Muscle of leg (tissue), 16 donors: Measurements from ENCODE around the gene GJA1. TPM values are rescaled to one million over a fixed set of nuclear protein-coding genes. Genes with fewer than 3 reads are reported as not detected.
"Not testable (repeated sequence)": the region's sequence is repeated elsewhere in the genome, so short reads cannot be mapped to it uniquely, and the experiment has no call there.

Experiments used
- DNase-seq: peaks from one replicate; pipeline ENCODE4 v3.0.0; 2013
- H3K27ac ChIP-seq: one replicate; pipeline ENCODE4 v1.5.1; 2013; ENCODE audit warnings: mild to moderate bottlenecking, low read length, control low read depth
- H3K27me3 ChIP-seq: one replicate; pipeline ENCODE4 v1.6.1; 2013; ENCODE audit warnings: low read length; ENCODE audit not compliant: control insufficient read depth, insufficient read depth
- H3K36me3 ChIP-seq: one replicate; pipeline ENCODE4 v1.6.1; 2013; ENCODE audit warnings: low read length; ENCODE audit not compliant: control insufficient read depth, insufficient read depth
- H3K4me1 ChIP-seq: one replicate; pipeline ENCODE4 v1.6.1; 2013; ENCODE audit warnings: low read length; ENCODE audit not compliant: control insufficient read depth, insufficient read depth
- H3K4me3 ChIP-seq: one replicate; pipeline ENCODE4 v1.5.1; 2013; ENCODE audit warnings: low read length, control low read depth
- H3K9me3 ChIP-seq: replicated peaks from 2 replicates; pipeline ENCODE4 v1.6.1; 2013; ENCODE audit warnings: low read depth, low read length; ENCODE audit not compliant: control insufficient read depth
- WGBS: methylation state at CpG from one replicate; pipeline ENCODE4 v1.1.5; 2013; ENCODE audit warnings: missing lambda C conversion rate; ENCODE audit not compliant: insufficient coverage; 5-methylcytosine and 5-hydroxymethylcytosine counted together
- long read RNA-seq, 11 donors: transcript quantifications; one replicate each; lab custom pipeline, GENCODE V29; 2026
- polyA plus RNA-seq, 8 donors: library from polyadenylated mRNA; unstranded; fragments of 120-200 nt; gene quantifications; one replicate each; pipeline versions ENCODE4 v1.2.1 to v1.2.3, GENCODE V29; 2013; ENCODE audit warnings: inconsistent platforms in 1 of 8, low replicate concordance in 1 of 8; ENCODE audit not compliant: insufficient read length in 8 of 8, insufficient read depth in 1 of 8
- total RNA-seq: library from RNA; stranded (reverse); fragments of 120-200 nt; gene quantifications from one replicate; pipeline ENCODE4 v1.2.4, GENCODE V29; 2013

The GJA1 gene
- total RNA-seq (55.9 TPM), polyA plus RNA-seq (100 to 1,000 TPM in 2 of 8 donors, 10 to 100 TPM in 6; 40.4 to 126 (median 66.4) TPM)
- long read RNA-seq, donor 1, transcript GJA1-204 (2 exons, 3,152 nt), result major isoform, 9 of 9 reads
- long read RNA-seq, donor 1, partial matches to known transcripts, result 0 of 9 reads
- long read RNA-seq, donor 1, other reads (novel, unspliced or antisense), result 0 of 9 reads
- long read RNA-seq, donor 2, partial matches to known transcripts, result 0 of 3 reads
- long read RNA-seq, donor 2, other reads (novel, unspliced or antisense), result 0 of 3 reads
- long read RNA-seq, donor 3, partial matches to known transcripts, result 0 of 4 reads
- long read RNA-seq, donor 3, other reads (novel, unspliced or antisense), result 0 of 4 reads
- long read RNA-seq, donor 4, transcript GJA1-204 (2 exons, 3,152 nt), result major isoform, 8 of 8 reads
- long read RNA-seq, donor 4, partial matches to known transcripts, result 0 of 8 reads
- long read RNA-seq, donor 4, other reads (novel, unspliced or antisense), result 0 of 8 reads
- long read RNA-seq, donor 5, transcript GJA1-204 (2 exons, 3,152 nt), result major isoform, 27 of 27 reads
- long read RNA-seq, donor 5, partial matches to known transcripts, result 0 of 27 reads
- long read RNA-seq, donor 5, other reads (novel, unspliced or antisense), result 0 of 27 reads
- long read RNA-seq, donor 6, transcript GJA1-204 (2 exons, 3,152 nt), result major isoform, 15 of 15 reads
- long read RNA-seq, donor 6, partial matches to known transcripts, result 0 of 15 reads
- long read RNA-seq, donor 6, other reads (novel, unspliced or antisense), result 0 of 15 reads
- long read RNA-seq, donor 7, transcript GJA1-204 (2 exons, 3,152 nt), result major isoform, 18 of 18 reads
- long read RNA-seq, donor 7, partial matches to known transcripts, result 0 of 18 reads
- long read RNA-seq, donor 7, other reads (novel, unspliced or antisense), result 0 of 18 reads
- long read RNA-seq, donor 8, transcript GJA1-204 (2 exons, 3,152 nt), result major isoform, 16 of 16 reads
- long read RNA-seq, donor 8, partial matches to known transcripts, result 0 of 16 reads
- long read RNA-seq, donor 8, other reads (novel, unspliced or antisense), result 0 of 16 reads
- long read RNA-seq, donor 9, transcript GJA1-204 (2 exons, 3,152 nt), result major isoform, 9 of 9 reads
- long read RNA-seq, donor 9, partial matches to known transcripts, result 0 of 9 reads
- long read RNA-seq, donor 9, other reads (novel, unspliced or antisense), result 0 of 9 reads
- long read RNA-seq, donor 10, transcript GJA1-204 (2 exons, 3,152 nt), result major isoform, 12 of 12 reads
- long read RNA-seq, donor 10, partial matches to known transcripts, result 0 of 12 reads
- long read RNA-seq, donor 10, other reads (novel, unspliced or antisense), result 0 of 12 reads
- long read RNA-seq, donor 11, transcript GJA1-204 (2 exons, 3,152 nt), result major isoform, 14 of 60 reads
- long read RNA-seq, donor 11, partial matches to known transcripts, result 46 of 60 reads
- long read RNA-seq, donor 11, other reads (novel, unspliced or antisense), result 0 of 60 reads

DNA sequence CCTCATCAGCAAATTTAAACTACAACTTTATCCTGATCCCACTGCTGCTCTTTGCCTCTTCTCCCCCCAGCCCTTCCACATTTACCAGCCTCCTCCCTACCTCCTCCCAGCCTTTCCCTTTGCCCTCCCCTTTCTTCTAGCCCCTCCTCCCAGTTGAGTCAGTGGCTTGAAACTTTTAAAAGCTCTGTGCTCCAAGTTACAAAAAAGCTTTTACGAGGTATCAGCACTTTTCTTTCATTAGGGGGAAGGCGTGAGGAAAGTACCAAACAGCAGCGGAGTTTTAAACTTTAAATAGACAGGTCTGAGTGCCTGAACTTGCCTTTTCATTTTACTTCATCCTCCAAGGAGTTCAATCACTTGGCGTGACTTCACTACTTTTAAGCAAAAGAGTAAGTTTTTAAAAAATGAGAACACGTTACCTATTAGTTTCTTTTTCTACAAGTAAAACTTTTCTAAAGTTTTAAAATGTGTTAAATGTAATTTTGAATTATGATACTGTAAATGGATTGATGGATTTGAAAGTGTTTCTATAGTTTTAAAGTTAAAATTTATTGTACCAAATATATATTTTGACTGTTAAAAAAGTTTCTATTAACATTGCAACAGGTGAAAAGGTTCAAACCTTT, at the start of gene GJA1:
Gene GJA1, plus strand, starts transcription at position 203 of the 626 bp plus-strand sequence. CDS start 11,202 bp downstream, outside the sequence.
- H3K4me3 ChIP-seq, result peak within 1 kb of the TSS; percentile 72
- WGBS, result no CpG with 5 or more reads among the region's 5 CpGs
- no peaks in the 10 kb centered on the region for H3K9me3 ChIP-seq
- no peaks in the 10 kb centered on the region for H3K4me1 ChIP-seq
- H3K27ac ChIP-seq, result peak within 1 kb of the TSS; percentile 82
- peak; percentile 97 for DNase-seq
- no peaks in the 10 kb centered on the region for H3K36me3 ChIP-seq
- peaks cover 6% of the 10 kb centered on the region for H3K27me3 ChIP-seq

DNA sequence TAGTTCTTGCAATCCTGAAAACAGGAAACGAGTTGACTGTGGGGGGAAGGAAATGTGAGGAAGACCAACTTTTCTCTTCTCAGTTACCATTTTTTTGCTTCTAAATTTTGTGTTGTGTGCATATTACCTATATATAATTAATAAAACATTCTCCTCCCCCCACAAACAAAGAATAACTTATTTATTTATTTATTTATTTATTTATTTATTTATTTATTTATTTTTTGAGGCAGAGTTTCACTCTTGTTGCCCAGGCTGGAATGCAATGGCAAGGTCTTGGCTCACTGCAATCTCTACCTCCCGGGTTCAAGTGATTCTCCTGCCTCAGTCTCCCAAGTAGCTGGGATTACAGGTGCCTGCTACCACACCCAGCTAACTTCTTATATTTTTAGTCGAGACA, 48.9 kb upstream of the GJA1 start:
- H3K4me1 ChIP-seq, H3K27me3 ChIP-seq, H3K36me3 ChIP-seq, DNase-seq, H3K27ac ChIP-seq, H3K4me3 ChIP-seq, H3K9me3 ChIP-seq: not testable (repeated sequence)
- WGBS, result 100% methylated on average over 1 of the region's 3 CpGs

DNA sequence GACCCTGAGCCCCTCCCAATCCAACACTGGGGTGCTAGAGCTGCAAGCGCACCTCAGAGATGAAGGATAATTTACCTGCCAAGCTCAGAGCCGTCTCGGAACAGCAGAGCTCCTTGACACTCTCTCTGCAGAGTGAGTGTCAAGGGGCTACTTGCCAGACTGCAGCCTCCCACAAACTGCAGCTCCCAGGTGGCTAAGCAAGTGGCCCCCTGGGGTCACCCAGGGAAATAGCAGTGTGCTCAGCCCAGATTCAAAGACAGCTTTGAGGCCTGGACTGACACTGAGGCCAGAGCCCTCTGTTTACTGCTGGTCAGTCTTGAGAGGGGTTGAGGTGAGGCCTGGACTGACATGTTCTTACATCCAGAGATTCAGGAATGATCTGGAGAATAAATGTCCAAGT, 46.0 kb upstream of the GJA1 start:
- H3K4me1 ChIP-seq, result no peaks in the 10 kb centered on the region
- H3K36me3 ChIP-seq, result no peaks in the 10 kb centered on the region
- DNase-seq, result no peak
- no peak overlapping the region for H3K4me3 ChIP-seq
- no peak overlapping the region for H3K27ac ChIP-seq
- H3K9me3 ChIP-seq, result no peaks in the 10 kb centered on the region
- 63% methylated on average over 2 of the region's 3 CpGs for WGBS
- no peaks in the 10 kb centered on the region for H3K27me3 ChIP-seq

DNA sequence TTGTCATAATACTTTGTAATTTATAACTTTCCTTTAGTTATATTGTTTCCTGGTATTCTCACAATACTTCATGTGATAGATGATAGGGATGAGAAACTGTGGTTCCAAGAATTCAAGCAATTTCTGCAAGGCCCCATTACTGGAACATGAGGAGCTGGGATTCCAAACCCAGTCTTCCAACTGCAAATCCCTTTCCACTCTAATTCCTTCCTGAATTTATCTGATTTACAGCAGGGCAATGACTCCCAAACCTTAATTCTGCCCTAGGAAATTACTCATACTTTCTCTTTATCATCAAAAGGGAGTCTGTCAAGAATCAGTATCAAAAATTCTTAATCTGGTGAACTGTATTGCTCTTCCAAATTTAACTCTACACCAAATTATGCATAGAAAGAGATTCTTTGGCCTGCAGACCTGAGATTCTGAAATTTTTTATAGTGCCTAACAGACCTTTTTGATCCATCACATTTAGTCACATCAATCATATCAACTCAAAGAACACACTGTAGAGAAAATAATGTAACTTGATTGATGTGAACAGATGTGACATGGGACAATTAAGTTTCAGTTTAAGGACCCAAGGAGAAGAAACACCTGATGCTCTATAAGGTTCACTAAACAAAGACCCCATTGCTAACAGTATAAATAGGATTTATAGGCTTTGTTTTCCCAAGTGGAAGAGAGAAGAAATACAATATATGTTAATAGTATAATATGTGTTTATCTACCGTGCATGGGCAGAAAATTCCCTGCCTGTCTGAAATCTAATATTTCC, 41.5 kb upstream of the GJA1 start:
- DNase-seq, result no peak
- Histone ChIP-seq H3K36me3 (no peaks in the 10 kb centered on the region), H3K4me3 (no peak overlapping the region), H3K27me3 (no peaks in the 10 kb centered on the region), H3K9me3 (no peaks in the 10 kb centered on the region), H3K27ac (no peak overlapping the region), H3K4me1 (no peaks in the 10 kb centered on the region)
- WGBS, result no CpG with 5 or more reads among the region's 1 CpG

DNA sequence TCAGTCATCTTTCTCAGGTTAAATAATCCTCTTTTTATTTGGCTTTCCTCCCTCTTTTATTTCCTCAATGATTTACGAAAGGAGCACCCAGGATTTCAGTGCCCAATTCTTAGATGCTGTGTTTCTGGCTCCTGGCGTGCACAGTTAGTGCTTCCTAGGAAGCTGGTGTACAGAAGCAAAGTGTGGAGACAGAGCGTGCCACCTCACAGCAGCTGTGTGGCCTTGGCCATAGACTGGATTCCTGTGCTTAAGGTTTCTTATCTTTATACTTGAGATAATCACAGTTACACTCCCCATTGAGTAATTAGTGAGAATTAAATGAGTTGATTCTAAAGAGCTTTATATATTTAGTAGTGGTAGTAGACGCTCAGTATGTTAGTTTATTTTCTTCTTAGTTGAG, 39.7 kb upstream of the GJA1 start:
- Histone ChIP-seq H3K4me3 (no peak overlapping the region), H3K27ac (no peak overlapping the region), H3K36me3 (no peaks in the 10 kb centered on the region), H3K9me3 (no peaks in the 10 kb centered on the region), H3K27me3 (no peaks in the 10 kb centered on the region), H3K4me1 (no peaks in the 10 kb centered on the region)
- WGBS, result 80% methylated on average over 1 of the region's 4 CpGs
- DNase-seq, result no peak

DNA sequence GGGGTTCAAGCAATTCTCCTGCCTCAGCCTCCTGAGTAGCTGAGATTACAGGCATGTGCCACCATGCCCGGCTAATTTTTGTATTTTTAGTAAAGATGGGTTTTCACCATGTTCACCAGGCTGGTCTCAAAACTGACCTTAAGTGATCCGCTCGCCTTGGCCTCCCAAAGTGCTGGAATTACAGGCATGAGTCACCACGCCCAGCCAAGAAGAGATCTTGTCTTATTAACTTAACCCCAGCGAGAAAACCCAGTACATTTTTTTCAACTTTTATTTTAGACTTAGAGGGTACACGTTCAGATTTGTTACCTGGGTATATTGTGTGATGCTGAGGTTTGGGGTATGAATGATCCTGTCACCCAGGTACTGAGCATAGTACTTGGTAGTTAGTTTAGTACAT, 38.3 kb upstream of the GJA1 start:
- 89% methylated on average over 3 of the region's 6 CpGs for WGBS
- H3K27me3 ChIP-seq, H3K36me3 ChIP-seq, H3K4me3 ChIP-seq, H3K27ac ChIP-seq, H3K9me3 ChIP-seq, H3K4me1 ChIP-seq, DNase-seq: not testable (repeated sequence)

DNA sequence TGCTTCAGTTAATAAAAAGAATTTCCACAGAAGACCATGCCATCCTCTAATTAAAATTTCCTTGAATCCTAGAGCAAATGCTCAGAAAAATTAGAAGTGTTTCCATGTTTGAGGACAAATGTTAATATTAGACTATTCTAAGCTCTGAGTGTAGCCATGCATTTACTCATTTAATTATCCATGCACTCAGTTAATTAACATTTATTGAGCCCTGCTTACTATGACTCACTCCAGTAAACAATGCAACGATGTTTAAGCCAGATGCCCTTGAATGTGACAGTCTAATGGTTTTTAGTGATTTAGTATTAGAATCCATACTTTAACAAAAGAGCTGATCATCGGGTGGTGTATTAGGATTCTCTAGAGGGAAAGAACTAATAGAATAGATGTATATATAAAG, 37.3 kb upstream of the GJA1 start:
- DNase-seq, result no peak
- Histone ChIP-seq H3K27ac (no peak overlapping the region), H3K4me1 (no peaks in the 10 kb centered on the region), H3K36me3 (no peaks in the 10 kb centered on the region), H3K9me3 (no peaks in the 10 kb centered on the region), H3K4me3 (no peak overlapping the region), H3K27me3 (no peaks in the 10 kb centered on the region)
- no CpG with 5 or more reads among the region's 2 CpGs for WGBS

DNA sequence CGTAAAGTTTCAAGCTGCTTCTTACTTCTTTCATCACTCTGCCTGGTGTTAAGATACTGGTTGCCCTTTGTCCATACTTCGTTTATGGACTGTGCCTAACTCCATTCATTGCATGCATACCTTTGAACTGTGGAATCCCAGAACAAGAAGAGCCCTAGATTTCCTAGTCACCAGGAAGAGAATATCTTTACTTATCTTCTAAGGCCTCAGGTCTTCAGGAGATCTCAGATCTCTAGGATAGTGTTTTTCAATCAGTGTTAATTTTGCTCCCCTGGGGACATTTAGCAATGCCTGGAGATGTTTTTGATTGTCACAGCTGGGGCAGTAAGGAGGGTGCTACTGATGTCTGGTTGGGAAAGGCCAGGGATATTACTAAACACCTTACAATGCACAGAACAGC, 35.5 kb upstream of the GJA1 start:
- no peaks in the 10 kb centered on the region for H3K27me3 ChIP-seq
- H3K27ac ChIP-seq, result no peak overlapping the region
- H3K36me3 ChIP-seq, result no peaks in the 10 kb centered on the region
- DNase-seq, result no peak
- 71% methylated on average over 1 of the region's 2 CpGs for WGBS
- no peaks in the 10 kb centered on the region for H3K4me1 ChIP-seq
- H3K9me3 ChIP-seq, result no peaks in the 10 kb centered on the region
- no peak overlapping the region for H3K4me3 ChIP-seq

DNA sequence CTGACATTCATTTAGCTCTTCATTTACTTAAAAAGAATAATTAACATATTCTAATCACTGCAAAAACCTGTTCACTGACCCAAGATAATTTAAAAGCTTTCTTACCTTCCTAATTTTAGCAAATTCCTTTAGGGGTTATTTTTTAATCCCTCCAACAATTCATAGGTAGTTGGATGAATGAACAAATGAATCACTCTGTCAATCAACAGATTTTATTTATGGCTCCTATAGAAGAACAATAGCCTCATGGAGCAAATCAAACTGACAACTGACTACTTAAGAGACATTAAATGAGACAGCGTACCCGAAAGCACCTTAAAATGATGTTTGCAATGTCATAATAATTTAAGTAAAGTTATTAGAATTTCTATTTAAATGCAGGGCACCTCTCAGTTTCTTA, 31.5 kb upstream of the GJA1 start:
- no peak for DNase-seq
- no peaks in the 10 kb centered on the region for H3K27me3 ChIP-seq
- H3K36me3 ChIP-seq, result no peaks in the 10 kb centered on the region
- no peaks in the 10 kb centered on the region for H3K9me3 ChIP-seq
- no peak overlapping the region for H3K4me3 ChIP-seq
- no peak overlapping the region for H3K27ac ChIP-seq
- H3K4me1 ChIP-seq, result no peaks in the 10 kb centered on the region
- no CpG with 5 or more reads among the region's 2 CpGs for WGBS
